ENCODE results near the gene CRACDL.
"Not testable (repeated sequence)": the region's sequence is repeated elsewhere in the genome, so short reads cannot be mapped to it uniquely, and the experiment has no call there.

Gene CRACDL

DNA sequence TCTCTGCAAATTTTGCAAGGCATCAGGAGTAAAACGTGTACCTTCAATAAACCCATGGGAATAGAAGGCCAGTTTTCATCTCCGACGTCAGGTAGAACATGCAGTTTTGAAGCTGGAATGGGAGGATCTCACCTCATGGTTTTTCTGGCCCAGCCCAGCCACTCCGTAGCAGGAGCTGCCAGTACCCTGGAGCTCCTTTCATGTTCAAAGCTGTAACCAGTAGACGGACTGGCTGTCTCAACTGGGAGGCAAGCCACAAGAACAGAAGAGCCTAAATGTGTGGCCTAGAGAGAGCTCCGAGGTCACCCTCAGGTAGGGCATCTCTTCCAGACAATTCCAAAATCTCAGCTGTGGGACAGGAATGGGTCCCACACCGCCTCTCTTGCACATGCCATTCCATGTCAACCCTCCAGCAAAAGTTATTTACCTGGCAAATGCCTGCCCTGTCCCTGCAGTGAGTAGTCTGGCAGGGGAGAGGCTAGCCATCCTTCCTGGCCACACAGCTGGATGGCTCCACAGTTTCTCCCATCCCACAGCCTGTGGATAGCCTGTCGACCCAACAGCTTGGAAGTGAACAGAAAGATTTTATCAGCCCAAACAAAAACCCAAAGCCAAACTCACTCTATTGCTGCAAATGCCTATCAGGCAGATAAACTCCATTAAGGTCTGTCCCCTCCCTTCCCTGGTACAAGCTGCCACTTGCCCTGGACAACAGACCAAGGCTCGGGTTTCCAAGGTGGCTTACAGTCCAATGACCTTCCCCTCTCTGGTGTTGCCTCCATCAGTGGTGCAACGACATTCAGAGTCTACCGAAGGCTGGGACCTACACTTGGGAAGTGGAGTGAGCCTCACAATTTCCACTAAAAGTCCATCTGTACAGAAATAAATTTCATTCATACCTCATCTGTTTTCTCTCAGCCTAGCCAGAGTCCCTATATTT lies 27.8 kb downstream of the CRACDL start:
- no peak for DNase-seq (ENCODE audit: low read depth)

DNA sequence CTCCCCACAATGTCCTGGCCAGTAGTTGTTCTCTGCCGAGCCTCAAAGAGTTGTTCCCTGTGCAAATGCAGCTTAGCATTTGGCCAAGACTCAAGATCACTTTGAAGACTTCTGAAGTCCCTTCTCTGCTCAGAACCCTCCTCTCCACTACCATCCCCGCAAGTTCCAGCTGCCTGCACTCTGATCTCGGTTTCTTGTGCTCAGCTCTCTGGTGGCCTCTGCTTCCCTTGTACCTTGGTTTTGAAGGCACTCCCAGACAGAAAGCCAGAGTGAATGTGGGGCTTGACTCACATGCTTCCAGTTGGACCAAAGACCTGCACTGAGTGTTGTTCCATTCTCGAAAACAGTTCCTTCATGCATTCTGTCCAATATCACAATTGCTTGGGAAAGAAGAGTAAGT lies 28.6 kb downstream of the CRACDL start:
- no peak for DNase-seq (ENCODE audit: low read depth)

DNA sequence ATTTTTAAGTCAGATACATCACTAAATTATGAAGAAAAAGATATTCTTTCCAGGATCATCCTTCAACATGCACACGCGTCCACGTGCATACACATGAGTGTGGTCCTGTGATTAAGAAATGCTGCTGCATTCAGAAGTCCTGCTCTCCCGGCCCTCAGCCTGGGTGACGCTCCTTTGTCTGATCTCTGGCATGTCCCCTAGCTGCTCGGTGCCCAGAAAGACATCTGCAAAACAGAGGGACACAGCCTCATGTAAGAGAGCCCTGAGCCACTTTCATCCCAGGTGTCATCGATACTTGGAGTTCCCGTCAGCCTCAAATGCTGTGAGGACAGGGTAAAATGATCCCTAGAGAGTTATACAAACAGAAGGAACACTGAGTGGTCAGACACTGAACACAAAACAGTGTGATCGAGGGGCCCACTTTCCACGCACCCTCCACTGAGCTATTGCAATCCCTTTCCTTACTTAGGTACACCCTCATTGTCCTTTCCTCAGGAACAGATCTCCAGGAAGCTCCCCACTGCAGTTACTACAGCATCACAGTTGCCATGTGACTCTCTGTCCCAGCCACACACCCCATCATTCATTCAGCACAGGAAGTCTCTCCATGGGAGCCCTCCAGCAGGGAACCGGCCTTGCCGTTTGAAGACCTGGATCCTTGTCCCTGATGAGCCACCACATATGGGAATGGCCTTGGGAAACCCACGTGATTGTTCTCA lies 32.1 kb downstream of the CRACDL start:
- DNase-seq (ENCODE audit: low read depth): no peak

DNA sequence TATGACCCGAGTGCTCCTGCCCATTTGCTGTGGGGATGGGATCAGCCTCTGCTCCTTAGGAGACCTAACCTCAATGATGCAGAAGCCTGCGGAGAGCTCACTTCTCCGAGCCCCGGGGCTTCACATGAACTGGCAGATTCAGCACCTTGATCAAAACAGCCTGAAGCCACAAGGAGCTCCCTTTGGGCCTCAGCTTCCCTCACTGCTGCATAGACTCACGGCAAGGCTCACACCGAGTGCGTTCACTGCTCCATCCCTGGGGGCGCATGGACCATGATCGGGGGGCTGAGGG lies 33.0 kb downstream of the CRACDL start:
- DNase-seq (ENCODE audit: low read depth): no peak

DNA sequence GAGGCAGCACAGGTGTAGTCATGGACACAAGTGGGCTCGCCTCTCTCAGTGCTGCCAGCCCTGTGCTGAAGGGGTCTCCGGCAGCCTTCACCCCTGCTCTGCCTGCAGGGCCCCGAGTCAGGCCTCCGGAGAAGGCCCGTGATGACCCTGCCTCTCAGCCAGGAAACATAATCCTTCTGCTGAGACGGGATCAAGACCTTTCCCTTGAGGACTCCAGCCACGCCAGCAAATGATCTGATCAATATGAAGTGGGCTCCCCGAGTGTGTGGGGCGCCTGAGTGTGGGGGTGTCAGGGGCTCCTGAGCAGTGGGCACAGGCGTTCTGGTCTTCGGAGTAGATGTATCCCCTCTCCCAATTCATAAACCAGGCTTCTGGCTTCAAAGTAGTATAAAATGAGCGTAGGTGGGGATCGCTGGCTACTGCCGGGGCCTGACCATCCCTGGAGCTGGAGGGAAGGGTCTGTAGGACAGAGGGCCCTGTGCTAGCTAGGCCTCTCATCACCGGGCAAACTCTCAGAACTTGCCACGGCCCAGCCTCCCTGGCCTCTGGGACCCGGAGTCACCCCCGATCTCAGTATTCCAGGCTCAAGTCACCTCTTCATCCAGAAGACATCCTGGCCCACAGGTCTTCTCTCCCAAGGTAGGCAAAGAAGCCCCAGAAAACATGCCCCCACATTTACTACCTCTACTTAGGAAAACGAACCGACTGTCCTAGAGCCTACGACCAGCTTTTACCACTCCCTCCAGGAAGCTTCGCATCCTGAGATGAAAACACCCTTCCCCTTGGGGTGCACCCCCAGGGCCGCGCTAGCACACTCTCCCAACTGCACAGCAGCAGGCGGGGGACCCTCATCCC lies 33.6 kb downstream of the CRACDL start:
- no peak for DNase-seq (ENCODE audit: low read depth)

DNA sequence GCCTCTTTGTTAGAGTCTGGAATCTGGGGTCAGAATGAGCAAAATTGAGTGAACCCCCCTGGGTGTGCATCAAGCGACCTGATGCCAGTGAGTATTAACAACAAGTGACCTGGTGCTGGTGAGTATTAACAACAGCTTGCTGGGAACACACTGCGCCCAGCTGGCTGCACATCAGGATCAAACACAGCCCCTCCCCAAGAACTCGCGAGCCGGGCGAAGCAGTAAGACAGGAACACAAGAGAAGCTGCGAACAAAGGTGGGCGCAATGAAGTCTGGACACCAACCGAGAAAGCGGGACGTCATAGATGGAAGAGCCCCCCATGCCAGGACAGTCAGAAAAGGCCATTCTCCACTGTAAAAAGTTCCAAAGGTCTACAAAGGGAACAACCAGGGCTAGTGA lies 34.3 kb downstream of the CRACDL start:
- DNase-seq (ENCODE audit: low read depth): no peak

DNA sequence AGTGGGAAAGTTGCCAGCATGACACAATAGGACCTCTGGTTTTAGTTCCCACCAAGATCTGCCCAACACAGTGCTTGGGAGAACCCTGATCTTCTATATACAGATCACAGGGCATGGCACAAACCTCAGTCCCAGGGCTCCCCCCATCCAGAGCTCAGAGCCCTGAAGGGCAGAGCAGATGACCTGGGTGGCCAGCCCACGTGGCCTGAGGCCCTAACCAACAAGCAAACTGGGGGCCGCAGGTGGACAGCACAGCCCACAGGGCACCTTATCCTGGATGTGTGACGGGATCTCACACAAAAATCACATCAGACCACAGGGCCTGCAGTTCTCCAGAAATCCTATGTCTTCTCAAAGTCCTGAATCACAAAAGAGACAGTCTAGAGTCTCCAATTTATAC lies 34.7 kb downstream of the CRACDL start:
- no peak for DNase-seq (ENCODE audit: low read depth)

DNA sequence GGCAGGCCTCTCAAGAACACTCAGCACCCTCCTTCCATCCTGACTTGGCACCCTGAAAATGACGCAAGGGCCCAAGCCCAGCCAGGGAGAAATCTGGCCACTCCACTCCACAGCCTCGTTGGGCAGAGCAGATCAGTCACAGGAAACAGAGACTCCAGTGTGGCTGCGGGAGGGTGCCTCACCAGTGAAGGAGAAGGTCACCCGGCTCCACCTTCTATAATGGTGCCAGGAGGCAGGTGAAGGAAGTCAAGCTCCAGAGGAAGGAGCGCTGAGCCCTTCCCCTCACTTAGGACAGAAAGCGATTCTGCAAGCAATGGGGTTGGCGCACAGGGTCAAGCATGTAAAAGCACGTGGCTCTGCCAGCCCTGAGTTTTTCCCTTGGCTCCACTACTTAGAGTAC lies 35.3 kb downstream of the CRACDL start:
- DNase-seq (ENCODE audit: low read depth): no peak

DNA sequence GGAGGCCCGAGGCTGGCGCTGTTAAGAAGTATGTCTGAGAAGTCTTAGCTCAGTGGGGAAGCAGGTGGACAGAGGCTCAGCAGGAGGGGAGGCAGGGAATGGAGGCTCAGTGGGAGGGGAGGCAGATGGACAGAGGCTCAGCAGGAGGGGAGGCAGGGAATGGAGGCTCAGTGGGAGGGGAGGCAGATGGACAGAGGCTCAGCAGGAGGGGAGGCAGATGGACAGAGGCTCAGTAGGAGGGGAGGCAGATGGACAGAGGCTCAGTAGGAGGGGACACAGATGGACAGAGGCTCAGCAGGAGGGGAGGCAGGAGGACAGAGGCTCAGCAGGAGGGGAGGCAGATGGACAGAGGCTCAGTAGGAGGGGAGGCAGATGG lies 36.3 kb downstream of the CRACDL start:
- not testable (repeated sequence) for DNase-seq (ENCODE audit: low read depth)

DNA sequence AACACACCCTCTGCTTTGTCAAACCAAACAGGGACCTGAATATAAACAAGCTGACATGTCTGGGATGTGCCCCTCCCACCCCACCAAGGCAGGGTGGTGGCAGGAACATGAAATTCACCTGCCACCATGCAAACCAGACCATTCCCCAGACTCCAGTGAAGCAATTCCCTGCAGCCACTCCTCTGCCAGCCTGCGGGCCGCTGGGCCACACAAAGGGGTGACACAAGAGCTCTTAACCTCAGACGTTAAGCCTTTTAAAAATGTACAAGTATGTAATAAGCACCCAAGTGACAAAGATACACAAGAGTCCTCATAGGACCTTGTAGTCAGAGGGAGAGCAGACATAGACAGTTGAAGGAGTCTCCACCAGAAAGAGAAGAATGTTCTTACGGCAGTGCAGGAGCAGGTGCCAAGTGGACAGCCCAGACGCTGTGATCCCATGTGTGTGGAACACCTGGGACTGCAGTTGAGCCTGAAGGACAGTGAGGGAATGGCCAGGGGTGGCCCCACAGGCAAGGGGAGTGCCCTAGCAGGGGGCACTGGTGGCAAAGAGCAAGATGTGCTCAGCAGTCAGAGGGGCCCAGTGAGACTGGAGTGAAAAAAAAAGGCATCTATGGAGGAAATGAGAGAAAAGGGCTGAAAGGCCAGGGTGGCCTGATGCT lies 36.9 kb downstream of the CRACDL start:
- no peak for DNase-seq (ENCODE audit: low read depth)

DNA sequence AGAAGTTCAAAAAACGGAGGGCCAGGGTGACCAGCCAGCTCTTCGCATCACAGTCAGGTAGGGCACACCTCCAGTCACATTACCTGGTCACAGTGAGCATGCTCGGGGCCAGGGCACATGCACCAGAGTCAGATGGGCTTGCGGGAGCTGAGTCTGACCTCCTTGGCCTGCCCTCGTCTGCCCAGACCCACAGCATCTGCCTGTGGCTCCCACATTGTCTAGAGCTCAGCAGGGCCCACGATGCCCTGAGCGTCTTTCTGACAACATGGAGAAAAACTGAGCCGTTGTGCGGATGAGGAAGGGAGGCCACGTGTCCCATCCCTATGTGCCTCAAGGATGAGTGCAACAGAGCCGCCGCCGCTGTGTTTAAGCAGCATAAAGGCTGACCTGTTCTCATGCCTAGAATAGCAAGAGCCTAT lies 37.6 kb downstream of the CRACDL start:
- no peak for DNase-seq (ENCODE audit: low read depth)

DNA sequence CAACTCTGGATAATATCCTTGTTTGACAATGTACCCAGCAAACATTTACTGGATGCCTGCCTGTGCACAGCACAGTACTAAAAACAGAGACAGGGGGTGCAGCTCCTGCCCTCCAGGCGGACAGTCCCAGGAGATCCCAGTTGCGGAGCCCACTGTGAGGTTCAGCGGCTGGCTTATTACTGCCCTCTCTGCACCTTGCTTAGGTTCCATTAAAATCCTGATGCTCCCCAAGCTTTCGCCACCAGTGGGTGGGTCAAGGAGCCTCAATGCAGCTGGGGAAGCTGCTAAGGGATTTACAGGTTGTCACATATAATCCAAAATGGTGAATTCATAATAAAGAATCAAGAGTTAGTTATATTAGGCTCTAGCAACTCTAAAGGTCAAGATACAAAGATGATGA lies 38.3 kb downstream of the CRACDL start:
- no peak for DNase-seq (ENCODE audit: low read depth)

DNA sequence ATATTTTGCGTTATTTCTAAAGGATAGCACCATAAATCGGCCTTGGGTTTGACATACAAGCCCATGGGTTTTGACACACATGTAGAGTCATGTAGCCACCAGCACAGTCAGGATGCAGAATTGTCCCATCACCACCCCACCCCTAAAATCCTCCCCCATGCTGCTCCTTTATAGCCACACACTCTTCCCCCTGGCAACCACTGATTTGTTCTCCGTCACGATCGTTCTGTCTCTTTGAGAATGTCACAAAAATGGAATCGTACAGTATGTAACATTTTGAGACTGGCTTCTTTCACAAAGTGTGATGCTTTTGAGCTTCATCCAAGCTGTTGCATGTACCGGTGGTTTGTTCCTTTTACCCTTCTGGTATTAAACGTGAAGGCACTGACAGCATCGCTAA lies 39.1 kb downstream of the CRACDL start:
- DNase-seq (ENCODE audit: low read depth): no peak

DNA sequence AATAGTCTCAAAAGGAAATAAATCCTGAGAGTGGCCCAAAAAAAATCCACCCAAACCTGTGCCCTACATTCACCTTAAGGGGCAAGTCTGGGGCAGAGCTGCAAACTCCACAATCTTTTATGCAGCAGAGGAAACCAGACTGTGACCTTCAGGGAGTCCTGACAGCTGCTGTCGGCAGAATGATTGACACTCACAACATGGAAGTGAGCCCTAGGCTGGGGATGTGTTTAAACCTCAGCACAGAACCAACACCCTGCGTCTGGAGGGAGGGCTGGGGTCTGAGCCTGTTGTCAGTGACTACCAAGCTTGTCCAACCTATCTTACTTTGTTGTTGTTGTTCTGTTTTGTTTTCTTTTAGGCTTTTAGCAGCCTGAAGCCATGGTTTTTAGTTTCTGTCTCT lies 39.6 kb downstream of the CRACDL start:
- no peak for DNase-seq (ENCODE audit: low read depth)

DNA sequence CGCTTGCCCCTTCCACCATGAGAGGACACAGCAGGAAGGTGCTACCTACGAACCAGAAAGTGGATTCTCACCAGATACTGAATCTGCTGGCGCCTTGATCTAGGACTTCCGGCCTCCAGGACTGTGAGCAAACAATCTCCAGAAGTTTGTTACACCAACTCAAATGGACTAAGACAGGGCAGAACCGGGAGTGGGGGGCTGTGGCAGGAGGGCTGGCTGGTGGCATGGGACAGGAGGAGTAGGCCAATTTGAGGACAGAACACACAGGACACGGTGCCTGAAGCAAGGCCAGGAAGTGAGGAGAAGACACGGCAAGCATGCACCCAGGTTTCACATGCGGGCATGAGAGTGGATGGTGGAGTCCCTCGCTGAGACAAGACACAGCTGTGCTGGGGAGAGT lies 40.1 kb downstream of the CRACDL start:
- DNase-seq (ENCODE audit: low read depth): no peak

DNA sequence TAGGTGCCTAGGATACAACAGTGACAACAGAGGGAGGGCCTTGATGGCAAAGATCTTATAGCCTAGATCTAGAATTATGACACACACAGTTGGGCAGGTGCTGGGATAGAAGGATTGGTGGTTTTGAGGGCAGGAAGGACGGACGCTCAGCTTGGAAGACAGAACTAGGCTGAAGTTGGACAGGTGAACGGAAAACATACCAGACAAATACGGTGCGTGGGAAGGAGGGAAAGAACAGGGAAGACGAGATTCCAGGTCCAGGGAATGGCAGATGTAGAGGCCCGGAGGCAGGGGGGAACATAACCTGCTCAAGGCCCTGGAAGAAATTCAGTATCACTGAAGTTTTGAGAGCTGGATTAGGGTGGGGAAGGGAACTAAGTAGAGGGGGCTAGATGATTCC lies 40.8 kb downstream of the CRACDL start:
- no peak for DNase-seq (ENCODE audit: low read depth)

DNA sequence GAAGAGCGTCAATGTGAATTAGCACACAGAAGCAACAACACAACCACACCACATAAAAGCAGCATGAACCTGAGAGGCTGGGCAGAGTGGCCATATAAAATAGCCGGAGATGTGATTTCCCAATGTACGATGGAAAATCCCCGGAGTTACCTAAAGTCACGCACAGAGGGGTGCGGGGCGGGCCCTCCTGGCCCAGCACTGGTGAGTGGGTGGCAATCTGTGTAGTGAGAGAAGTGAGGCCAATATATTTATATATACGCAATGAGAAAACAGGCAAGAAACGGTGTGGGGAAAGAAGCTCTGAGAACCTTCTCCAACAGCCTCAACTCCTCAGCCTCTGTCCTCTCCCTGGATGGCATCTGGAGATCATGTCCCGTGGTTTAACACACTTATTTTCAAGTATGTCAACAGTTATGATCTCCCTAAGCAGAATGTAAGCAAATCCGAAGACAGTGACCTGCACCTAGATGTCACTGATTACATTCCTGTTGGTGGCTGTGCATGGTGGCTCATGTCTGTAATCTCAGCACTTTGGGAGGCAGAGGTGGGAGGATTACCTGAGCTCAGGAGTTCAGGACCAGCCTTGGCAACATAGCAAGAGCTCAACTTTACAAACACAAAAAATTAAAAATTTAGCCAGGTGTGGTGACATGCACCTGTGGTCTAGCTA lies 41.6 kb downstream of the CRACDL start:
- DNase-seq (ENCODE audit: low read depth): no peak

DNA sequence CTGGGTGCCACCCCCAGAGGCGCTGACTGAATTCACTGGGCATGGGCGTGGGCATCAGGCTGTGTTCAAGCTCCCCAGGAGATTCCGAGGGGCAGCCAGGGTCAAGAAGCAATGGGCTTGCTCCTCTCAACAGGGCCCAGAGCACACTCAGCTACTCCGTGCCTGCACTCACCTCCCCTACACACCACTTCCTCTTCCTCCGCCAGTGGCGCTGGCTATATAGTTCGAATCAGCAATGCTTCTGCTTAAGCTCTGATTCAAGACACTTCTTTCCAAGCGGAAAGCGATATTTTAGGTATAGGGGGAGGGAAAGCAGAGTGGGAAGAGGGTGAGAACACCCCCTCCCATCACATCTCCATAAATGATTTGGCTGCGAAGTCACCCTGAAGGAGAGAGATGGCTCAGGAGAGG lies 42.1 kb downstream of the CRACDL start:
- DNase-seq (ENCODE audit: low read depth): no peak

DNA sequence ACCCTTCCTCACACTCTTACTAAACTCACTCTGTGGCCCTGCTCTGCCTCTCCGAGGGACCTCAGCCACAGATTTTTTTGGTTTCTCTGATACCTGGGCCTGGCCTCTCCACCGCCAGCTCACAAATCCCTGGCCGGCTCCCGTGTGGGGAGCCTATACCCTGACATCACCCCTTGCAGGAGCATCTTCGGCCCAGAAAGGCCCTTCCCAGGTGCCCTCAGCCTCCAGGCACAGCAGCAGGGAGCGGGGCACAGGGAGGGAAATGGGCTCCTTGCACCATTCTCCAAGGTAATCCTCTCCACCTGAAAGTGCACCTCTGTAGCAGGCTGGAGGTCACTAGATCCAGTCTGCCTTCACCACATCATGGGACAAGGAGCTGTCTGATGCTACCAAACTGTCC lies 43.2 kb downstream of the CRACDL start:
- DNase-seq (ENCODE audit: low read depth): no peak

DNA sequence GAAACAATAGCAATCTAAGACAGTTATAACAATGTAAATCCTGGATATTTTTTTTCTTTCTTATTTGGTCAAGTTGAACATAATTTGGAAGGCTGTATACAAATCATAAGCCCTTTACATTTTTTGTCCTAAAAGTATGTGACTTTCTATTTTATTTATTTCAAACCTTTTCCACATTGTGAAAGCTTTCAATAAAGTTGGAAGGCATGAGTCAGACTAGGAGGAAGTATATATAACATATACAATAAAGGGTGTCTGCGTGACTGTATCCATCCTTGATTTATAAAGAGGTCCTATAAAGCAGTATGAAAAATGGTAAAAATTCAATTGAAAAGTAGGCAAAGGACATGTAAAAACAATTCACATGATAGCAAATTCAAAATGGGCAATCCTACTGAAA lies 44.4 kb downstream of the CRACDL start:
- no peak for DNase-seq (ENCODE audit: low read depth)

DNA sequence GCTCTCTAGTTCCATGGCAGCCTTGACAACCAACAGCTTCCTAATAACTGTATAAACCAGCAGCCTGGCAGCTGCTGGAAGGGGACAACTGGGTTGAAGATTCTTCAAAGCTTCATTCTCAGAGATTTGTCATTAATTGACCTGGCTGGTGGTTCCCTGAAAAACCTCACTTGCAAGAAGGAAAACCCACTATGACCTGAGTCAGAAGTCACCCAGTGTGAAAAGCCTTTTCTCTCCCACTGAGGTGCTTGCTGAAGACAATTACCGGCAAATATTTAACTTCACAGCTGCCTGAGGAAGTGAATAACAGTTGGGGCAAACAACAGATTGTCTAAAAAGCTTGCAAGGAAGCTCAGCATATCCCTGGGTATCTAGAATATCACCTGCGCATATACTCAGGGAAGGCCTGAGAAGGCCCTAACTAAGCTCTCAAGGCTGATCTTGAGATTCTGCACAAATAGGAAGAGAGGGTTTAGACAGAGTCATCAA lies 49.9 kb downstream of the CRACDL start:
- DNase-seq (ENCODE audit: low read depth): no peak

DNA sequence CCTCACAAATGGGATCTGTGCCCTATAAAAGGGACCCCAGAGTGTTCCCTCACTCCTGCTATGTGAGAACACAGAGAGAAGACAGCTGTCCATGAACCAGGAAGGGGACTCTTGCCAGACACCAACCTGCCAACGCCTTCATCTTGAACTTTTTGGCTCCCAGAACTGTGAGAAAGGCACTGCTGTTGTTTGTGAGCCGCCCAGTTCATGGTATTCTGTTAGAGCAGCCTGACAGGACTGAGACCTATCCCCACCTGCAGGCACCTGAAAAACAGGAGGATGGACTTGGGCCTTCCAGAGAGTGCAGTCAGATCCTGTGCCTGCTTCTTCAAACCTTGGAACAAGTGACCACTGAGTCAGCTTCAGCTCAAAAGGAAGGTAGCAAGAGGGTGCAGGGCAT lies 51.4 kb downstream of the CRACDL start:
- DNase-seq (ENCODE audit: low read depth): no peak
